Measurements from ENCODE around the gene TRIM31.
A peak's percentile ranks its signal among the peaks of the same experiment; 100 is the strongest.
"Not testable (repeated sequence)": the region's sequence is repeated elsewhere in the genome, so short reads cannot be mapped to it uniquely, and the experiment has no call there.

TRIM31 gene

DNA sequence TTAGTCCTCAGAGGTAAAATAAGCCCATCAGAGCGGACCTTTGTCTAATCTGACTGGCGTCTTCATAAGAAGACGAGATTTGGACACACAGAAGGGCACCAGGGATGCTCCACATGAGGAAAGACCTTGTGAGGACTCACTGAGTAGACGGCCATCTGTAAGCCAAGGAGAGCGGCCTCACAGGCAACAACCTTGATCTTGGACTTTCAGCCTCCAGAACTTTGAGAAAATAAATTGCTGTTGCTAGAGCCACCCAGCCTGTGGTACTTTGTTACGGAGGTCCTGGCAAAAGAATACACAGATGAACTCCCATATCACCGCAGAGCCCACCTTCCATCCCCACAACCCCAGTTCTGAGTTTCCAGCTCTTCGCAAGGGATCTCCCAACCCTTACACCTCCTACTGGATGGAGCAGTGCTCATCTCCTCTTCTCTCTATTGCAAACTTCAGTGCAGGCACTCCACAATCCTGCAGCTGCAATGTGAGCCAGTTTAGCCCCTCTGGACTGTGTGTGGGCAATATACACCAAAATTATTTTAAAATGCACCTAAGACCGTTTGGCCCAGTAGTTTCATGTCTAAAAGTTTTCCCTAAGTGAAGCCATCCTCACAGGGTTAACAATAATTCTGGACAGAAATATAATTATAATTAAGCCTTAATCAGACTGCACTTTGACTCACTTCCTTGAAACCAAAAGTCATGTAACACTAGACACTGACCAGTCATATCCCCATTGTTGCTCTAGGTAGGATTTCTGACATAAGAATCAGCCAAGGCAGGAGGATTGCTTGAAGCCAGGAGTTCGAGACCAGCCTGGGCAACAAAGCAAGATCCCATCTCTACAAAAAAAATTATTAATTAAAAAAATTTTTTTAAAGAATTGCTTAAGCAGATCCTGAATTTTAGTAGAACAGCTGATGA lies 8.8 kb upstream of the TRIM31 start:
- no peak overlapping the region for H3K27ac ChIP-seq
- no peak for DNase-seq (ENCODE audit: low read depth, low spot score)

DNA sequence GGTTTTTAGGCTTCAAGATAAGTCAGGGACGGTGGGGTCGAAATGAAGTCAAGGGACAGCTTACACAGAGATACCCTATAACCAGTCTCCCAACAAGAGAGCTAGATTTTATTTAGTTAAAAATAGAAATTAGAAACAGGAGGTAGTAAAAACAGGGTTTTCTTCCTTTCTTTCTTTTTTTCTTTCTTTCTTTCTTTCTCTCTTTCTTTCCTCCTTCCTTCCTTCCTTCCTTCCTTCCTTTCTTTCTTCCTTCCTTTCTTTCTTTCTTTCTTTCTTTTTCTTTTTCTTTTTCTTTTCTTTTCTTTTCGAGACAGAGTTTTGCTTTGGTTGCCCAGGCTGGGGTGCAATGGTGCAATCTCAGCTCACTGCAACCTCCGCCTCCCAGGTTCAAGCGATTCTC lies 5.8 kb upstream of the TRIM31 start:
- DNase-seq (ENCODE audit: low read depth, low spot score); H3K27ac ChIP-seq: not testable (repeated sequence)

- DNase-seq (ENCODE audit: low read depth, low spot score) = no peak
- H3K27ac ChIP-seq = no peak overlapping the region
Measured at GRCh38 chr6:30116724-30117123, 3.8 kb upstream of the TRIM31 start.

- H3K27ac ChIP-seq = no peak overlapping the region
- DNase-seq (ENCODE audit: low read depth, low spot score) = no peak
Measured at GRCh38 chr6:30113841-30114240, 951 bp upstream of the TRIM31 start.

DNA sequence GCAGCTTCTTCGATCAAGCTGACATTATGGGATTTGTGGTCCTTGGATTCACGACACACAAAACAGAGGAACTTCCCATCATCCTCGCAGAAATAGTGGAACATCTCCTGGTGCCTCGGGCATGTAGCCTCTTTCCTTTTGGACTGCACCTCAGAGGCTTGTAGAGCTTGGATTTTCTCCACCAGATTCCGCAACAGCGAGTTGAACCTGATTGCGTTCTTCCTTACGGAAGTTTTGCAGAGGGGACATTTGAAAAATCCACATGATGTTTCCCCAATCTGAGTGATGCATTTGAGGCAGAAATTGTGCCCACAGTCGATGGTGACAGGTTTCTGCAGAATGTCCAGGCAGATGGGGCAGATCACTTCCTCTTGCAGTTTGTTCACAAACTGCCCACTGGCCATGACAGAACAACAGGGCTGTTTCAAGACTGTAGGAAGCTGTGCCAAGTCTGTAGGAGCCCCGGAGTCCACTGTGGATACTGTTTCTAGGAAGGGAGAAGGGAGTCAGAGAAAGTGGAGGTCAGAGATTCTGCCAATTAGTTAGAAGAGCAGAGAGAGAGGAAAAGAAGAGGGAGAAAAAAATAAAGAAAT lies 392 bp downstream of the TRIM31 start:
- no peak for DNase-seq (ENCODE audit: low read depth, low spot score)
- H3K27ac ChIP-seq = no peak overlapping the region

GRCh38 chr6:30111266-30111856 lies 1.5 kb downstream of the TRIM31 start:
- H3K27ac ChIP-seq = no peak overlapping the region
- no peak for DNase-seq (ENCODE audit: low read depth, low spot score)

GRCh38 chr6:30104661-30105060 lies 8.2 kb downstream of the TRIM31 start:
- no peak for DNase-seq (ENCODE audit: low read depth, low spot score)
- H3K27ac ChIP-seq = no peak overlapping the region

DNA sequence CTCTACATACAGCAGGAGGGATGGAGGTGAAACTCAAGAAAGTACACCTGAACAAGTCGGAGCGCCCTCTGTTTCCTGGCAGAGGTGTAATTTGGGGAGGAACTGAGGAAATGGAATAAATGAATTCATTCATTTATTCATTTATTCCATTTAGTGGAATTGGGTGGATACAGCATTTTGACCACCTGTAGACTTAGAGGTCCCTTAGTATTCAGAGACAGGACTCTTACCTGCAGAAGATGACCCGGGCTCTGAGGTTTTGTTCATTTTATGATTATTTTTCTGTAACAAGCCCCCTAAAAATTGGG lies 9.1 kb downstream of the TRIM31 start:
- no peak for DNase-seq (ENCODE audit: low read depth, low spot score)
- no peak overlapping the region for H3K27ac ChIP-seq

DNA sequence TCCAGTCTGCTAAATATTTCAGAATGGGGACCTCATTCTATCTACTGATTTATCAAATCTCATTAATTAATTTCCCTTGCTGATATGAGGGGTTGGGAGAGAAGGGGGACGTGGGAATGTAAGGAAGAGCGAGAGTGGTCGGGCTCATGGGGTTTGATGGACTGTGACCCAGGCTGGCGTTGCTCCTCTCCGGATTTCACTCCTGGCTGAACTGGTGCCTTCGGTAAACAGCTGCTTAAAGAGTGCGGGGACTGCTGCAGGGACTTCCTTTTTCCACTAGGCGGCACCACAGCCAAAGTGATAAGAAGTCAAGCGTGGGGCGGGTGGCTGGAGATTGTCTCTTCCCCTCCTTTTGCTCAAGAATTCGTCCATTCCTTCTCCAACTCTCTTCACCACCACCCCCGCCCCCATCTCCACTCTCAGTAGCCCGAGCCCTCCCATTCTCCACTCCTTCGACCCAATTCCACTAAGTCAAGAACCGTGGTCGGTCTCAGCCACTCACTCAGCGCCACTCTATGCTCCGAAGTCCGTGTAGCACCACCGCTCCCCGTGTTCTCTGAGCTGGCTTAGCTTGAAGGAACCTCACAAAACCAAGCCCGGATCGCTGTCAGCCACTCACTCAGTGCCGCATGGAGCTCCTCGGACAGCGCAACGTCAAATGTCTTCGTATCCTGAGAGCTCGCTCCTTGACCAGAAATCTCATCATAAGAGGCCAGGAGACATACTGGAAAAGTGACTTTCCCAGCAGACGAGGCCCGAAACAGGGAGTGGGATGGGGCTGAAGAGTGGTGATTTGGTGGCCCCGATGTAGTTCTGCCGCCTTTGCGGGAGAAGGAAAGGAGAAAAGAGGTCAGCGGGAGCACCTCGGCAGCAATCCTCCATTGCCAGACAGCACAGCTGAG lies 9.7 kb downstream of the TRIM31 start:
- H3K27ac ChIP-seq = peak overlapping the region; percentile 61
- DNase-seq (ENCODE audit: low read depth, low spot score) = peak; percentile 29

- peak overlapping the region; percentile 61 for H3K27ac ChIP-seq
- no peak for DNase-seq (ENCODE audit: low read depth, low spot score)
Measured at GRCh38 chr6:30102414-30102969, 10.4 kb downstream of the TRIM31 start.

- DNase-seq (ENCODE audit: low read depth, low spot score) = peak; percentile 20
- H3K27ac ChIP-seq = peak overlapping the region; percentile 61
Measured at GRCh38 chr6:30101444-30102413, 11.2 kb downstream of the TRIM31 start.

GRCh38 chr6:30100585-30101443 lies 12.1 kb downstream of the TRIM31 start:
- DNase-seq (ENCODE audit: low read depth, low spot score) = peak; percentile 5
- H3K27ac ChIP-seq = peak overlapping the region; percentile 61

DNA sequence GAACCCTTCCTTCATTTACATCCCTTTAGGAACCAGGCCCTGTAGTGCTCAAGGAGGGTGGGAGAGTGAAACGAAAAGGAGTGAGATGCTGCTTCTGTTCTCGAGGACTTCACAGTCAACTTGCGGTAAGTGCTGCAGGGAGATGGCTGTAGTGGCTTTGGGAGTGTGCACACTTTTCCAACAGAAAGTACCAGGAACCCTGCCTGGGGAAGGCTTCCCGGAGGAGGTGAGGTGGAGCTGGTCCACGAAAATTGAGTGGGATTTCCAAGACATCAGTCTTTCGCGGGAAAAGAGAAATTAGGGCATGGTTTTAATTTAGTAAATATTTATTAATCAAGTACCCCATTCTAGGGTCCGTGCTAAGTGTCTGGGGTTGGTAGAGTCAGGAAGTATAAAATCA lies 12.7 kb downstream of the TRIM31 start:
- peak overlapping the region; percentile 61 for H3K27ac ChIP-seq
- DNase-seq (ENCODE audit: low read depth, low spot score) = no peak

- DNase-seq (ENCODE audit: low read depth, low spot score) = peak; percentile 14
- no peak overlapping the region for H3K27ac ChIP-seq
Measured at GRCh38 chr6:30097902-30098768, 14.8 kb downstream of the TRIM31 start.

- no peak overlapping the region for H3K27ac ChIP-seq
Measured at GRCh38 chr6:30096829-30097228, 16.1 kb downstream of the TRIM31 start.

GRCh38 chr6:30093951-30094661 lies 18.8 kb downstream of the TRIM31 start:
- DNase-seq (ENCODE audit: low read depth, low spot score) = no peak
- H3K27ac ChIP-seq = no peak overlapping the region

More at GRCh38 chr6:30096829-30097228, 16.1 kb downstream of the TRIM31 start:
- no peak for DNase-seq (ENCODE audit: low read depth, low spot score)
